Measurements from ENCODE around the gene THSD4. TPM values are rescaled to one million over a fixed set of nuclear protein-coding genes. Genes with fewer than 3 reads are reported as not detected.

The THSD4 gene
- total RNA-seq, 1 experiment from 2014 or later = 29.3 TPM

DNA sequence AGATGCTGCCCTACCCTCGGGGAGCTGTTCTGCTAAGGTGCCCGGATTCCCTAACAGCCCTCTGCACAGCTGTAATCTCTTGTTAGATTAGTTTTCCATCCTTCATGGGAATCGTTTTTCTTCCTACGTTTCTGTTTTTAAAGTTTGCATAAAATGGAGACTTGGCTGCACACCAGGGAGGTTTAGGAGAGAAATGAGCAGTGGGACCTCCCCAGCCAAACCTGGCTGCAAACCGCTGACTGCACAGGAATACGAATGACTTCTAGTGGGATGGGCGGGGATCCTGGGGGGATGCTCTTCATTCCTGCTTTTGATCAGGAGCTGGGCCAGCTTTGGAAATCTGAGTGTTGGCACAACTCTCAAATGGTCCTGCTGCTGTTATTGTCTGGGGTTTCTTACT, 77.5 kb downstream of the THSD4 start:
- Histone ChIP-seq H3K36me3 (ENCODE audit: low read depth) (no peaks in the 10 kb centered on the region), H4K20me1 (ENCODE audit: insufficient read depth) (no peaks in the 10 kb centered on the region), H3K4me1 (replicated peaks; ENCODE audit: insufficient read depth) (no peaks in the 10 kb centered on the region), H3K27me3 (ENCODE audit: insufficient read depth, low read depth) (no peaks in the 10 kb centered on the region), H2AFZ (no peak overlapping the region), H3K4me2 (no peak overlapping the region), H3K4me3 (no peak overlapping the region), H3K9me3 (ENCODE audit: insufficient read depth, low read depth) (no peaks in the 10 kb centered on the region), H3K27ac (no peak overlapping the region), H3K79me2 (ENCODE audit: low read depth) (no peaks in the 10 kb centered on the region), H3F3A (ENCODE audit: insufficient read depth, low read depth) (no peaks in the 10 kb centered on the region), H3K9me2 (ENCODE audit: insufficient read depth) (no peaks in the 10 kb centered on the region)
- ChIA-PET CTCF (no interaction called here), POLR2A (ENCODE audit: unreplicated experiment) (no interaction called here)
- no peak for DNase-seq
- BruUV-seq (replicated peaks) = no TSS peak
- TF ChIP-seq CTCF (conservative IDR thresholded peaks at IDR 0.05) = no peak
- no peak for TF ChIP-seq EZH2 (IDR thresholded peaks at IDR 0.05; ENCODE audit: low read depth)
- intact Hi-C loops (cut with micrococcal nuclease; ENCODE audit: unreplicated experiment) = no loop called here

DNA sequence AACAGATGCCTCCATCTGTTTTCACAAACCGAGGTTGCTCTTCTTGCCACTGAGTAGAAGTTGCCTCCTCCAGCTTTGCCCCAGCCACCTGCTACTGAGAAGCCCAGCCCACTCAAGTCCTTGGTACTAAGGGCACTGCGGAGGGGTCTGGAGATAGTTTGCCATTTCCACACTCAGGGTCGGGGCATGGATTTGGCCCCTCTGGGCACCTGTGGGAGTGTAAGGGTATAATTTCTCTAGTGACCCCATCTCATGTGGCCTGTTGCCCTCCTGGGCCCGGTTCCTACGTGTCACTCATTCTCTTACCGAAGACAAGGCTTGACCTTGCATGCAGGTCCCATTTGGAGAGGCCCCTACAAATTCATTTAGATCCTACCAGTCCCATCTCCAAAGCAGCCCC, 79.0 kb downstream of the THSD4 start:
- ChIA-PET CTCF (no interaction called here), POLR2A (ENCODE audit: unreplicated experiment) (no interaction called here)
- BruUV-seq (replicated peaks) = no TSS peak
- H4K20me1 ChIP-seq (ENCODE audit: insufficient read depth) = no peaks in the 10 kb centered on the region
- H3K4me3 ChIP-seq = no peak overlapping the region
- no peaks in the 10 kb centered on the region for H3K4me1 ChIP-seq (replicated peaks; ENCODE audit: insufficient read depth)
- no peak overlapping the region for H2AFZ ChIP-seq
- DNase-seq = no peak
- H3K27ac ChIP-seq = no peak overlapping the region
- H3K27me3 ChIP-seq (ENCODE audit: insufficient read depth, low read depth) = no peaks in the 10 kb centered on the region
- no peaks in the 10 kb centered on the region for H3K79me2 ChIP-seq (ENCODE audit: low read depth)
- H3K9me2 ChIP-seq (ENCODE audit: insufficient read depth) = no peaks in the 10 kb centered on the region
- H3K36me3 ChIP-seq (ENCODE audit: low read depth) = no peaks in the 10 kb centered on the region
- no peaks in the 10 kb centered on the region for H3F3A ChIP-seq (ENCODE audit: insufficient read depth, low read depth)
- no peak for TF ChIP-seq EZH2 (IDR thresholded peaks at IDR 0.05; ENCODE audit: low read depth)
- TF ChIP-seq CTCF (conservative IDR thresholded peaks at IDR 0.05) = no peak
- H3K9me3 ChIP-seq (ENCODE audit: insufficient read depth, low read depth) = no peaks in the 10 kb centered on the region
- H3K4me2 ChIP-seq = no peak overlapping the region
- intact Hi-C loops (cut with micrococcal nuclease; ENCODE audit: unreplicated experiment) = no loop called here

- no peaks in the 10 kb centered on the region for H3K4me1 ChIP-seq (replicated peaks; ENCODE audit: insufficient read depth)
- ChIA-PET POLR2A (ENCODE audit: unreplicated experiment) (no interaction called here), CTCF (no interaction called here)
- no peaks in the 10 kb centered on the region for H3K9me2 ChIP-seq (ENCODE audit: insufficient read depth)
- H2AFZ ChIP-seq = no peak overlapping the region
- no peaks in the 10 kb centered on the region for H3K9me3 ChIP-seq (ENCODE audit: insufficient read depth, low read depth)
- H3K4me2 ChIP-seq = no peak overlapping the region
- no peaks in the 10 kb centered on the region for H3F3A ChIP-seq (ENCODE audit: insufficient read depth, low read depth)
- H3K36me3 ChIP-seq (ENCODE audit: low read depth) = no peaks in the 10 kb centered on the region
- no peaks in the 10 kb centered on the region for H3K27me3 ChIP-seq (ENCODE audit: insufficient read depth, low read depth)
- intact Hi-C loops (cut with micrococcal nuclease; ENCODE audit: unreplicated experiment) = no loop called here
- no peaks in the 10 kb centered on the region for H4K20me1 ChIP-seq (ENCODE audit: insufficient read depth)
- H3K4me3 ChIP-seq = no peak overlapping the region
- no TSS peak for BruUV-seq (replicated peaks)
- TF ChIP-seq CTCF (conservative IDR thresholded peaks at IDR 0.05) = no peak
- no peak for TF ChIP-seq EZH2 (IDR thresholded peaks at IDR 0.05; ENCODE audit: low read depth)
- DNase-seq = no peak
- no peak overlapping the region for H3K27ac ChIP-seq
- no peaks in the 10 kb centered on the region for H3K79me2 ChIP-seq (ENCODE audit: low read depth)
Measured at GRCh38 chr15:71195242-71195641, 80.0 kb downstream of the THSD4 start.
